GM12878 (cell line): ENCODE measurements around the gene MAP2K7. TPM values are rescaled to one million over a fixed set of nuclear protein-coding genes. Genes with fewer than 3 reads are reported as not detected.

ENCODE experiments used
- SREBF1 ChIP-seq: IDR thresholded peaks from 2 replicates; pipeline ENCODE4 v1.6.1; 2012; ENCODE audit warnings: mild to moderate bottlenecking, low read length
- polyA plus RNA-seq, 11 experiments: library from polyadenylated mRNA; depleted of rRNA in 4 of 11; unstranded in 6 of 11; stranded (reverse) in 5 of 11; fragments of >200 nt; fragmentation: Nextera tagmentation in 4 of 11; fragmentation: Illumina TruSeq in 1 of 11; extraction: Ambion mirVana in 4 of 11; extraction: Trizol in 1 of 11; gene quantifications; 1 replicate in 1 of 11; 2 replicates in 10 of 11; pipeline versions ENCODE4 v1.2.1 to v1.2.3, GENCODE V29; 2011 to 2016; ENCODE audit warnings: inconsistent platforms in 2 of 11, missing spikeins in 2 of 11, low read depth in 1 of 11
- total RNA-seq, 4 experiments: library from RNA; depleted of rRNA in 3 of 4; stranded (reverse); fragments of >200 nt in 3 of 4; fragmentation: Illumina TruSeq in 1 of 4; extraction: Trizol in 1 of 4; gene quantifications; 2 replicates each; pipeline versions ENCODE4 v1.2.1 to v1.2.3, GENCODE V29; 2013 to 2021
- TF ChIP-seq, protein P1 (sequence below): fragments of 150-350 bp; IDR thresholded peaks from 2 replicates; pipeline ENCODE4 v1.6.1; 2014; ENCODE audit warnings: mild to moderate bottlenecking, low read depth, low read length
- TF ChIP-seq, protein P2 (sequence below): fragments of 450-650 bp; IDR thresholded peaks from 2 replicates; pipeline ENCODE4 v1.6.1; 2018; ENCODE audit warnings: mild to moderate bottlenecking, low read depth, moderate library complexity; ENCODE audit not compliant: partially characterized antibody
- TF ChIP-seq, protein P3 (sequence below): fragments of 450-650 bp; formaldehyde crosslinking; IDR thresholded peaks from 2 replicates; pipeline ENCODE4 v1.4.0; 2020; ENCODE audit warnings: mild to moderate bottlenecking, moderate library complexity
- TF ChIP-seq, protein P4 (sequence below): fragments of 450-650 bp; IDR thresholded peaks from 2 replicates; pipeline ENCODE4 v1.6.1; 2017; ENCODE audit warnings: low read depth, mild to moderate bottlenecking, moderate library complexity
- TF ChIP-seq, protein P5 (sequence below): fragments of 450-650 bp; IDR thresholded peaks from 2 replicates; pipeline ENCODE4 v1.6.1; 2017; ENCODE audit warnings: mild to moderate bottlenecking, moderate library complexity

MAP2K7 gene
- total and polyA plus RNA-seq, 10 of the 15 experiments (the other 5 are each of a cell fraction or from before 2014, with no cell fraction given) = 0.34 to 32.2 (median 6.7) TPM

DNA sequence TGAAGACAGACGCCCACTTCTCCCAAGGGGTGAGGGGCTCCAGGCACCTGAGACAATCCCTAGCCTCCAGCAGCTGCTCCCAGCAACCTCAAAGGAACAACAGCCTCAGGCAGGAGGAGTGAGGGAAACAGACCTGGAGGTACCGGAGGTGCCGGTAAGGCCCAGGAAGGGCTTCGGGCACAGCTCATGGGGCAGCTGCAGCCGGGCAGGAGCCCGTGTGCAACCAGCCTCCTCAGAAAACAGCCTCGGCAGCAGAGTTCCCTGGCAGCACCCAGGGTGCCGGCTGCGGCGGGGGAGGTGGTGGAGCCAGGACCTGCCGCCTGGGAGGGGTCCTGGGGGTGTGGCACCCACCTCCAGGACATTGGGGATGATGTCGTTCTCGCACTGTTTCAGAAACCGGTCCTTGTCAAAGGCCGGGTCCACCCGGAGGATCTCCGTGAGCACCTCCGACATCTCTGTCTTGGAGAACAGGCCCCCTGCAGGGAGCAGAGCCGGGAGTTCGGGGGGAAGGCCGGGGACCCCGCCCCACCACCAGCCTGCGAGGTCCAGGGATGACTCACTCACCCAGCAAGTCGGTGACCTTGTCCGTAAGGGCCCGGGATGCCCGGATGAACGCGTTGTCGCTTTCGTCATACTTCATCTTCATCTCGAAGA is 28.7 kb downstream of the MAP2K7 start (continued):
- TF ChIP-seq, protein P1, sequence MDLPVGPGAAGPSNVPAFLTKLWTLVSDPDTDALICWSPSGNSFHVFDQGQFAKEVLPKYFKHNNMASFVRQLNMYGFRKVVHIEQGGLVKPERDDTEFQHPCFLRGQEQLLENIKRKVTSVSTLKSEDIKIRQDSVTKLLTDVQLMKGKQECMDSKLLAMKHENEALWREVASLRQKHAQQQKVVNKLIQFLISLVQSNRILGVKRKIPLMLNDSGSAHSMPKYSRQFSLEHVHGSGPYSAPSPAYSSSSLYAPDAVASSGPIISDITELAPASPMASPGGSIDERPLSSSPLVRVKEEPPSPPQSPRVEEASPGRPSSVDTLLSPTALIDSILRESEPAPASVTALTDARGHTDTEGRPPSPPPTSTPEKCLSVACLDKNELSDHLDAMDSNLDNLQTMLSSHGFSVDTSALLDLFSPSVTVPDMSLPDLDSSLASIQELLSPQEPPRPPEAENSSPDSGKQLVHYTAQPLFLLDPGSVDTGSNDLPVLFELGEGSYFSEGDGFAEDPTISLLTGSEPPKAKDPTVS = no peak
- no peak for TF ChIP-seq SREBF1
- TF ChIP-seq, protein P2, sequence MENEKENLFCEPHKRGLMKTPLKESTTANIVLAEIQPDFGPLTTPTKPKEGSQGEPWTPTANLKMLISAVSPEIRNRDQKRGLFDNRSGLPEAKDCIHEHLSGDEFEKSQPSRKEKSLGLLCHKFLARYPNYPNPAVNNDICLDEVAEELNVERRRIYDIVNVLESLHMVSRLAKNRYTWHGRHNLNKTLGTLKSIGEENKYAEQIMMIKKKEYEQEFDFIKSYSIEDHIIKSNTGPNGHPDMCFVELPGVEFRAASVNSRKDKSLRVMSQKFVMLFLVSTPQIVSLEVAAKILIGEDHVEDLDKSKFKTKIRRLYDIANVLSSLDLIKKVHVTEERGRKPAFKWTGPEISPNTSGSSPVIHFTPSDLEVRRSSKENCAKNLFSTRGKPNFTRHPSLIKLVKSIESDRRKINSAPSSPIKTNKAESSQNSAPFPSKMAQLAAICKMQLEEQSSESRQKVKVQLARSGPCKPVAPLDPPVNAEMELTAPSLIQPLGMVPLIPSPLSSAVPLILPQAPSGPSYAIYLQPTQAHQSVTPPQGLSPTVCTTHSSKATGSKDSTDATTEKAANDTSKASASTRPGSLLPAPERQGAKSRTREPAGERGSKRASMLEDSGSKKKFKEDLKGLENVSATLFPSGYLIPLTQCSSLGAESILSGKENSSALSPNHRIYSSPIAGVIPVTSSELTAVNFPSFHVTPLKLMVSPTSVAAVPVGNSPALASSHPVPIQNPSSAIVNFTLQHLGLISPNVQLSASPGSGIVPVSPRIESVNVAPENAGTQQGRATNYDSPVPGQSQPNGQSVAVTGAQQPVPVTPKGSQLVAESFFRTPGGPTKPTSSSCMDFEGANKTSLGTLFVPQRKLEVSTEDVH = no peak
- TF ChIP-seq, protein P3, sequence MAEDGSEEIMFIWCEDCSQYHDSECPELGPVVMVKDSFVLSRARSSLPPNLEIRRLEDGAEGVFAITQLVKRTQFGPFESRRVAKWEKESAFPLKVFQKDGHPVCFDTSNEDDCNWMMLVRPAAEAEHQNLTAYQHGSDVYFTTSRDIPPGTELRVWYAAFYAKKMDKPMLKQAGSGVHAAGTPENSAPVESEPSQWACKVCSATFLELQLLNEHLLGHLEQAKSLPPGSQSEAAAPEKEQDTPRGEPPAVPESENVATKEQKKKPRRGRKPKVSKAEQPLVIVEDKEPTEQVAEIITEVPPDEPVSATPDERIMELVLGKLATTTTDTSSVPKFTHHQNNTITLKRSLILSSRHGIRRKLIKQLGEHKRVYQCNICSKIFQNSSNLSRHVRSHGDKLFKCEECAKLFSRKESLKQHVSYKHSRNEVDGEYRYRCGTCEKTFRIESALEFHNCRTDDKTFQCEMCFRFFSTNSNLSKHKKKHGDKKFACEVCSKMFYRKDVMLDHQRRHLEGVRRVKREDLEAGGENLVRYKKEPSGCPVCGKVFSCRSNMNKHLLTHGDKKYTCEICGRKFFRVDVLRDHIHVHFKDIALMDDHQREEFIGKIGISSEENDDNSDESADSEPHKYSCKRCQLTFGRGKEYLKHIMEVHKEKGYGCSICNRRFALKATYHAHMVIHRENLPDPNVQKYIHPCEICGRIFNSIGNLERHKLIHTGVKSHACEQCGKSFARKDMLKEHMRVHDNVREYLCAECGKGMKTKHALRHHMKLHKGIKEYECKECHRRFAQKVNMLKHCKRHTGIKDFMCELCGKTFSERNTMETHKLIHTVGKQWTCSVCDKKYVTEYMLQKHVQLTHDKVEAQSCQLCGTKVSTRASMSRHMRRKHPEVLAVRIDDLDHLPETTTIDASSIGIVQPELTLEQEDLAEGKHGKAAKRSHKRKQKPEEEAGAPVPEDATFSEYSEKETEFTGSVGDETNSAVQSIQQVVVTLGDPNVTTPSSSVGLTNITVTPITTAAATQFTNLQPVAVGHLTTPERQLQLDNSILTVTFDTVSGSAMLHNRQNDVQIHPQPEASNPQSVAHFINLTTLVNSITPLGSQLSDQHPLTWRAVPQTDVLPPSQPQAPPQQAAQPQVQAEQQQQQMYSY (CRISPR knock-in tag) = no peak
- TF ChIP-seq, protein P4, sequence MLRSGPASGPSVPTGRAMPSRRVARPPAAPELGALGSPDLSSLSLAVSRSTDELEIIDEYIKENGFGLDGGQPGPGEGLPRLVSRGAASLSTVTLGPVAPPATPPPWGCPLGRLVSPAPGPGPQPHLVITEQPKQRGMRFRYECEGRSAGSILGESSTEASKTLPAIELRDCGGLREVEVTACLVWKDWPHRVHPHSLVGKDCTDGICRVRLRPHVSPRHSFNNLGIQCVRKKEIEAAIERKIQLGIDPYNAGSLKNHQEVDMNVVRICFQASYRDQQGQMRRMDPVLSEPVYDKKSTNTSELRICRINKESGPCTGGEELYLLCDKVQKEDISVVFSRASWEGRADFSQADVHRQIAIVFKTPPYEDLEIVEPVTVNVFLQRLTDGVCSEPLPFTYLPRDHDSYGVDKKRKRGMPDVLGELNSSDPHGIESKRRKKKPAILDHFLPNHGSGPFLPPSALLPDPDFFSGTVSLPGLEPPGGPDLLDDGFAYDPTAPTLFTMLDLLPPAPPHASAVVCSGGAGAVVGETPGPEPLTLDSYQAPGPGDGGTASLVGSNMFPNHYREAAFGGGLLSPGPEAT = no peak
- TF ChIP-seq, protein P5, sequence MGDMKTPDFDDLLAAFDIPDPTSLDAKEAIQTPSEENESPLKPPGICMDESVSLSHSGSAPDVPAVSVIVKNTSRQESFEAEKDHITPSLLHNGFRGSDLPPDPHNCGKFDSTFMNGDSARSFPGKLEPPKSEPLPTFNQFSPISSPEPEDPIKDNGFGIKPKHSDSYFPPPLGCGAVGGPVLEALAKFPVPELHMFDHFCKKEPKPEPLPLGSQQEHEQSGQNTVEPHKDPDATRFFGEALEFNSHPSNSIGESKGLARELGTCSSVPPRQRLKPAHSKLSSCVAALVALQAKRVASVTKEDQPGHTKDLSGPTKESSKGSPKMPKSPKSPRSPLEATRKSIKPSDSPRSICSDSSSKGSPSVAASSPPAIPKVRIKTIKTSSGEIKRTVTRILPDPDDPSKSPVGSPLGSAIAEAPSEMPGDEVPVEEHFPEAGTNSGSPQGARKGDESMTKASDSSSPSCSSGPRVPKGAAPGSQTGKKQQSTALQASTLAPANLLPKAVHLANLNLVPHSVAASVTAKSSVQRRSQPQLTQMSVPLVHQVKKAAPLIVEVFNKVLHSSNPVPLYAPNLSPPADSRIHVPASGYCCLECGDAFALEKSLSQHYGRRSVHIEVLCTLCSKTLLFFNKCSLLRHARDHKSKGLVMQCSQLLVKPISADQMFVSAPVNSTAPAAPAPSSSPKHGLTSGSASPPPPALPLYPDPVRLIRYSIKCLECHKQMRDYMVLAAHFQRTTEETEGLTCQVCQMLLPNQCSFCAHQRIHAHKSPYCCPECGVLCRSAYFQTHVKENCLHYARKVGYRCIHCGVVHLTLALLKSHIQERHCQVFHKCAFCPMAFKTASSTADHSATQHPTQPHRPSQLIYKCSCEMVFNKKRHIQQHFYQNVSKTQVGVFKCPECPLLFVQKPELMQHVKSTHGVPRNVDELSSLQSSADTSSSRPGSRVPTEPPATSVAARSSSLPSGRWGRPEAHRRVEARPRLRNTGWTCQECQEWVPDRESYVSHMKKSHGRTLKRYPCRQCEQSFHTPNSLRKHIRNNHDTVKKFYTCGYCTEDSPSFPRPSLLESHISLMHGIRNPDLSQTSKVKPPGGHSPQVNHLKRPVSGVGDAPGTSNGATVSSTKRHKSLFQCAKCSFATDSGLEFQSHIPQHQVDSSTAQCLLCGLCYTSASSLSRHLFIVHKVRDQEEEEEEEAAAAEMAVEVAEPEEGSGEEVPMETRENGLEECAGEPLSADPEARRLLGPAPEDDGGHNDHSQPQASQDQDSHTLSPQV = no peak
- TF ChIP-seq, all 136 proteins: peak for 0
